B cell (primary cell): Measurements from ENCODE around the gene ZNF462. TPM values are rescaled to one million over a fixed set of nuclear protein-coding genes. Genes with fewer than 3 reads are reported as not detected.

Source experiments
- ATAC-seq: fragments of 200-7000 bp; cut with Tn5 transposase; one replicate; pipeline ENCODE4 v1.10.0; 2021; ENCODE audit warnings: low read depth, mild to moderate bottlenecking, moderate number of reproducible peaks, moderate library complexity
- CTCF ChIA-PET: fragments of 350-600 bp; sonication (Branson Sonifier 250); formaldehyde crosslinking; loops from one replicate; lab custom pipeline; 2021; ENCODE audit warnings: antibody characterized with exemption, inconsistent platforms; lab: Charles Lee
- POLR2A ChIA-PET: fragments of 350-600 bp; sonication (Branson Sonifier 250); formaldehyde crosslinking; loops from one replicate; lab custom pipeline; 2021; ENCODE audit warnings: antibody characterized with exemption; lab: Charles Lee
- DNase-seq: peaks from one replicate; pipeline ENCODE4 v3.0.0; 2013
- H2AFZ ChIP-seq: 2 replicates; pipeline ENCODE4 v1.6.1; 2012; ENCODE audit warnings: mild to moderate bottlenecking, low read depth, low read length; ENCODE audit not compliant: insufficient read depth, poor library complexity, severe bottlenecking
- H3K27ac ChIP-seq, 2 donors: 1 replicate in 1 of 2; 2 replicates in 1 of 2; pipeline ENCODE4 v1.5.1; 2012 to 2013; ENCODE audit warnings: low read length in 2 of 2, mild to moderate bottlenecking in 2 of 2, moderate library complexity in 1 of 2
- H3K27me3 ChIP-seq, 4 experiments: fragments of 200-600 bp in 1 of 4; sonication (generic) in 1 of 4; replicated peaks in 1 of 4; 1 replicate in 2 of 4; 2 replicates in 2 of 4; pipeline versions ENCODE4 v1.6.1 to v1.7.0; 2013 to 2016; ENCODE audit warnings: low read length in 3 of 4, mild to moderate bottlenecking in 2 of 4, mixed read lengths in 1 of 4, moderate library complexity in 1 of 4; ENCODE audit not compliant: insufficient read depth in 4 of 4, control insufficient read depth in 3 of 4; ENCODE audit errors: control extremely low read depth in 1 of 4
- H3K36me3 ChIP-seq, 2 experiments: replicated peaks in 1 of 2; 1 replicate in 1 of 2; 2 replicates in 1 of 2; pipeline versions ENCODE4 v1.6.1 to v1.7.1; 2013; ENCODE audit warnings: low read length in 1 of 2; ENCODE audit not compliant: insufficient read depth in 2 of 2, control insufficient read depth in 1 of 2; ENCODE audit errors: control extremely low read depth in 1 of 2, extremely low read depth in 1 of 2
- H3K4me1 ChIP-seq, 2 donors: fragments of 200-600 bp in 1 of 2; sonication (generic) in 1 of 2; 1 replicate in 1 of 2; 2 replicates in 1 of 2; pipeline versions ENCODE4 v1.5.1 to v1.6.1; 2013 to 2017; ENCODE audit warnings: low read length in 2 of 2; ENCODE audit not compliant: control insufficient read depth in 2 of 2, insufficient read depth in 2 of 2
- H3K4me2 ChIP-seq: replicated peaks from 2 replicates; pipeline ENCODE3; 2012; ENCODE audit warnings: mild to moderate bottlenecking, low read depth, low read length; ENCODE audit not compliant: poor library complexity, severe bottlenecking
- H3K4me3 ChIP-seq, 5 experiments: fragments of 200-600 bp in 1 of 5; sonication (generic) in 1 of 5; 1 replicate in 3 of 5; 2 replicates in 2 of 5; pipeline versions ENCODE4 v1.5.1 to v1.7.0; 2011 to 2016; ENCODE audit warnings: low read length in 4 of 5, mild to moderate bottlenecking in 4 of 5, low read depth in 2 of 5, control low read depth in 1 of 5, moderate library complexity in 1 of 5; ENCODE audit not compliant: insufficient read depth in 1 of 5; ENCODE audit errors: control extremely low read depth in 1 of 5, extremely low read depth in 1 of 5
- H3K79me2 ChIP-seq: fragments of 200-600 bp; sonication (generic); one replicate; pipeline ENCODE4 v1.6.0; 2016; ENCODE audit warnings: low read length; ENCODE audit not compliant: control insufficient read depth, insufficient read depth
- H3K9ac ChIP-seq: fragments of 200-600 bp; sonication (generic); 2 replicates; pipeline ENCODE4 v1.6.1; 2017; ENCODE audit warnings: mild to moderate bottlenecking, low read length, moderate library complexity
- H3K9me3 ChIP-seq, 3 donors: one replicate each; pipeline versions ENCODE4 v1.6.1 to v1.7.1; 2013; ENCODE audit warnings: low read length in 2 of 3; ENCODE audit not compliant: control insufficient read depth in 2 of 3, insufficient read depth in 1 of 3; ENCODE audit errors: control extremely low read depth in 1 of 3
- H4K20me1 ChIP-seq: 2 replicates; pipeline ENCODE4 v1.6.0; 2012; ENCODE audit warnings: mild to moderate bottlenecking, low read length; ENCODE audit not compliant: insufficient read depth, control insufficient read depth, poor library complexity, severe bottlenecking
- H3K27ac Mint-ChIP-seq: one replicate; pipeline ENCODE4 v1.8.0; 2021; ENCODE audit warnings: mixed read lengths
- H3K27me3 Mint-ChIP-seq: one replicate; pipeline ENCODE4 v1.8.0; 2021; ENCODE audit warnings: mixed read lengths
- H3K4me1 Mint-ChIP-seq: one replicate; pipeline ENCODE4 v1.8.0; 2021; ENCODE audit warnings: mixed read lengths
- H3K4me3 Mint-ChIP-seq: one replicate; pipeline ENCODE4 v1.8.0; 2021; ENCODE audit warnings: mixed read lengths
- H3K9me3 Mint-ChIP-seq: one replicate; pipeline ENCODE4 v1.8.0; 2022; ENCODE audit warnings: mixed read lengths; ENCODE audit not compliant: insufficient read depth
- CTCF ChIP-seq: fragments of 200-600 bp; IDR thresholded peaks from one replicate; pipeline ENCODE4 v1.8.0; 2022; ENCODE audit warnings: antibody characterized with exemption, mild to moderate bottlenecking
- EZH2 ChIP-seq: IDR thresholded peaks from 2 replicates; pipeline ENCODE4 v1.6.1; 2012; ENCODE audit warnings: borderline replicate concordance, low read depth, mild to moderate bottlenecking, moderate library complexity, low read length; ENCODE audit not compliant: insufficient read depth, poor library complexity, severe bottlenecking
- WGBS: methylation state at CpG from one replicate; pipeline ENCODE4 v1.1.5; 2013; ENCODE audit warnings: missing lambda C conversion rate; ENCODE audit not compliant: insufficient coverage; 5-methylcytosine and 5-hydroxymethylcytosine counted together
- intact Hi-C: fragments of 100-400 bp; cut with micrococcal nuclease; formaldehyde crosslinking; loops from one replicate; pipeline ENCODE4 v1.10.0; 2022
- polyA plus RNA-seq: library from polyadenylated mRNA; depleted of rRNA; stranded (reverse); fragments of >200 nt; gene quantifications from 2 replicates; pipeline ENCODE4 v1.2.3, GENCODE V29; 2012
- total RNA-seq, 2 donors: library from RNA; stranded (reverse); fragments of 120-200 nt in 1 of 2; gene quantifications; 1 replicate in 1 of 2; 2 replicates in 1 of 2; pipeline versions ENCODE4 v1.2.3 to v1.2.4, GENCODE V29; 2013 to 2022

Gene ZNF462
- total and polyA plus RNA-seq, 2 donors (not counting 1 experiment from before 2014, with no cell fraction given): not detected

GRCh38 chr9:106976772-106977171, 113.8 kb downstream of the ZNF462 start:
- no peaks in the 10 kb centered on the region for H4K20me1 ChIP-seq
- H2AFZ ChIP-seq: no peak overlapping the region
- H3K4me3 Mint-ChIP-seq: no peak overlapping the region
- ATAC-seq (no peak), DNase-seq (no peak)
- no peak overlapping the region for H3K4me2 ChIP-seq
- H3K27me3 Mint-ChIP-seq: no peaks in the 10 kb centered on the region
- H3K36me3 ChIP-seq: no peaks in the 10 kb centered on the region
- H3K4me1 ChIP-seq: peaks cover 2 to 5% of the 10 kb centered on the region in 2 donors
- no peaks in the 10 kb centered on the region for H3K9me3 Mint-ChIP-seq
- intact Hi-C loops: no loop called here
- TF ChIP-seq CTCF: no peak
- no peak for TF ChIP-seq EZH2
- peaks cover 7% of the 10 kb centered on the region for H3K4me1 Mint-ChIP-seq
- no peaks in the 10 kb centered on the region for H3K79me2 ChIP-seq
- ChIA-PET POLR2A (no interaction called here), CTCF (no interaction called here)
- H3K27me3 ChIP-seq: no peaks in the 10 kb centered on the region
- no peak overlapping the region for H3K9ac ChIP-seq
- no peak overlapping the region for H3K27ac Mint-ChIP-seq
- H3K4me3 ChIP-seq: no peak overlapping the region
- 84% methylated on average over 3 of the region's 5 CpGs for WGBS
- H3K27ac ChIP-seq: no peak overlapping the region
- no peaks in the 10 kb centered on the region for H3K9me3 ChIP-seq

- ChIA-PET POLR2A (no interaction called here), CTCF (no interaction called here)
These were observed 117.7 kb downstream of the ZNF462 start for GRCh38 chr9:106980551-106981101.

More at GRCh38 chr9:106980551-106981101, 117.7 kb downstream of the ZNF462 start:
- TF ChIP-seq CTCF: no peak
- no peak for TF ChIP-seq EZH2
- Histone ChIP-seq H3K9ac (no peak overlapping the region), H3K4me1 (peaks cover 6 to 9% of the 10 kb centered on the region in 2 donors), H3K79me2 (no peaks in the 10 kb centered on the region), H3K27ac (no peak overlapping the region), H3K9me3 (no peaks in the 10 kb centered on the region), H3K4me3 (no peak overlapping the region), H2AFZ (no peak overlapping the region), H3K27me3 (no peaks in the 10 kb centered on the region), H3K36me3 (no peaks in the 10 kb centered on the region), H4K20me1 (no peaks in the 10 kb centered on the region), H3K4me2 (no peak overlapping the region)
- intact Hi-C loops: no loop called here
- DNase-seq (no peak), ATAC-seq (no peak)
- Mint-ChIP-seq H3K27me3 (no peaks in the 10 kb centered on the region), H3K4me3 (no peak overlapping the region), H3K27ac (no peak overlapping the region), H3K4me1 (peaks cover 7% of the 10 kb centered on the region), H3K9me3 (no peaks in the 10 kb centered on the region)
- WGBS: no CpG with 5 or more reads among the region's 2 CpGs
